Measurements from ENCODE around the gene LRRK1.

DNA sequence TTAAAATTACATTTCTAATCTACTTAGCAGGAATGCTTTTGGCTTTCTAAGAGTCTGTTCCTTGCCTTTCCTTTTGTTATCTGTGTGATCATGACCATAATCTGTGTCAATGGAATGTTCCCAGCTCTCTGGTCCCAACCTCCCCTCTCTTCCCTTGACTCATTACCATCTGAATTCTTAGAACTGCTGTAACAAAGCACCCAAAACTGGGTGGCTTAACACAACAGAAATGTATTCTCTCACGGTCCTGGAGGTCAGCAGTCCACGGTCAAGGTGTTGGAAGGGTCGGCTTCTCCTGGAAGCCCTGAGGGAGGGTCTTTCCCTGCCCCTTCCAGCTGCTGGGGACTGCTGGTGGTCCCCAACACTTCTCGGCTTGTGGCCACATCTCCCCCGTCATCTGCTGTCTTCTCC, 81.1 kb downstream of the LRRK1 start:
- TF ChIP-seq, protein P1, sequence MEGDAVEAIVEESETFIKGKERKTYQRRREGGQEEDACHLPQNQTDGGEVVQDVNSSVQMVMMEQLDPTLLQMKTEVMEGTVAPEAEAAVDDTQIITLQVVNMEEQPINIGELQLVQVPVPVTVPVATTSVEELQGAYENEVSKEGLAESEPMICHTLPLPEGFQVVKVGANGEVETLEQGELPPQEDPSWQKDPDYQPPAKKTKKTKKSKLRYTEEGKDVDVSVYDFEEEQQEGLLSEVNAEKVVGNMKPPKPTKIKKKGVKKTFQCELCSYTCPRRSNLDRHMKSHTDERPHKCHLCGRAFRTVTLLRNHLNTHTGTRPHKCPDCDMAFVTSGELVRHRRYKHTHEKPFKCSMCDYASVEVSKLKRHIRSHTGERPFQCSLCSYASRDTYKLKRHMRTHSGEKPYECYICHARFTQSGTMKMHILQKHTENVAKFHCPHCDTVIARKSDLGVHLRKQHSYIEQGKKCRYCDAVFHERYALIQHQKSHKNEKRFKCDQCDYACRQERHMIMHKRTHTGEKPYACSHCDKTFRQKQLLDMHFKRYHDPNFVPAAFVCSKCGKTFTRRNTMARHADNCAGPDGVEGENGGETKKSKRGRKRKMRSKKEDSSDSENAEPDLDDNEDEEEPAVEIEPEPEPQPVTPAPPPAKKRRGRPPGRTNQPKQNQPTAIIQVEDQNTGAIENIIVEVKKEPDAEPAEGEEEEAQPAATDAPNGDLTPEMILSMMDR (conservative IDR thresholded peaks at IDR 0.05; ENCODE audit: low read depth, low read length), result no peak
- TF ChIP-seq POLR2A (IDR thresholded peaks at IDR 0.05; ENCODE audit: low read depth, low read length) (no peak), RFX5 (IDR thresholded peaks at IDR 0.05; ENCODE audit: low read depth, low read length) (no peak), FOS (IDR thresholded peaks at IDR 0.05; ENCODE audit: low read depth, low read length) (no peak), SMC3 (IDR thresholded peaks at IDR 0.05; ENCODE audit: low read depth, low read length) (no peak)
- TF ChIP-seq, protein P2, sequence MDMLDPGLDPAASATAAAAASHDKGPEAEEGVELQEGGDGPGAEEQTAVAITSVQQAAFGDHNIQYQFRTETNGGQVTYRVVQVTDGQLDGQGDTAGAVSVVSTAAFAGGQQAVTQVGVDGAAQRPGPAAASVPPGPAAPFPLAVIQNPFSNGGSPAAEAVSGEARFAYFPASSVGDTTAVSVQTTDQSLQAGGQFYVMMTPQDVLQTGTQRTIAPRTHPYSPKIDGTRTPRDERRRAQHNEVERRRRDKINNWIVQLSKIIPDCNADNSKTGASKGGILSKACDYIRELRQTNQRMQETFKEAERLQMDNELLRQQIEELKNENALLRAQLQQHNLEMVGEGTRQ (IDR thresholded peaks at IDR 0.05; ENCODE audit: low read depth, low read length), result no peak
